Astrocyte of the hippocampus (primary cell): ENCODE results near the gene FOSL2.

Experiments used
- DNase-seq: peaks from one replicate; pipeline ENCODE4 v3.0.0; 2011; ENCODE audit warnings: low read depth, low spot score

FOSL2 gene

DNA sequence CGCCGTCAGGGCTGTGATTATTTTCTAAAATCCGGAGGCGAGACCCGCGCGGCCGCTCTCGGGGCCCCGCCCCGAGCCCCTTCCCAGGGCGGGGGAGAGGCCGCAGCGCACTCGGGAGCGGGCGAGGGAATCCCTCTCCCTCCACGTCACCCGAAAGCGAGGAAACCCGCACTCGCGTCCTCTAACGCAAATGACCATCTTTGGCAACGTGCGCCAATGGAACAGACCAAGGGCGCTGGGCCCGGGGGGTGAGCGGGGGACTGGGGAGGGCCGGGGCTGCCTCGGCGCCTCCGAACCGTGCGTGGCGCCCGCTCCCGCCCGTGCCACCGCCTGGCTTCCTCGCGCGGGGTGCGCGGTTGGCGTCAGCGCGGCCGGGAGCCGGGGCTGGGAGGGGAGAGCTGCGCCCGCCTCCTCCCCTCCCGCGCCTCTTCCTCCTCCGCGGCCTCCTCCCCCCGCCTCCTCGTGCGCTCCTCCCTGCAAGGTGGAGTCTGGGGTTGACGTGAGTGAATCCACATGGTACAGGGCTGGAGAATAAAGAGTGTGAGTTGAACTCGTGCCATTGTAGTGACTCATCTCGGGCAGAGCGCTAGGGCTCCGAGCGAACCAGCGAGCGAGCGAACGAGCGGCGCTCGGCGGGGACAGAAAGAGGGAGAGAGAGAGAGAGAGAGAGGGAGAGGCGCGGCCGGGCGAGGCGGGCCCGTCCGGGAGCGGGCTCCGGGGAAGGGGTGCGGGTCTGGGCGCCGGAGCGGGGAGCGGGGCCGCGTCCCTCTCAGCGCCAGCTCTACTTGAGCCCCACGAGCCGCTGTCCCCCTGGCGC, at the start of gene FOSL2:
Gene FOSL2 (plus strand): TSS at position 562 of the 817 bp plus-strand sequence. CDS start 863 bp downstream, outside the sequence.
- peak; percentile 100 for DNase-seq

DNA sequence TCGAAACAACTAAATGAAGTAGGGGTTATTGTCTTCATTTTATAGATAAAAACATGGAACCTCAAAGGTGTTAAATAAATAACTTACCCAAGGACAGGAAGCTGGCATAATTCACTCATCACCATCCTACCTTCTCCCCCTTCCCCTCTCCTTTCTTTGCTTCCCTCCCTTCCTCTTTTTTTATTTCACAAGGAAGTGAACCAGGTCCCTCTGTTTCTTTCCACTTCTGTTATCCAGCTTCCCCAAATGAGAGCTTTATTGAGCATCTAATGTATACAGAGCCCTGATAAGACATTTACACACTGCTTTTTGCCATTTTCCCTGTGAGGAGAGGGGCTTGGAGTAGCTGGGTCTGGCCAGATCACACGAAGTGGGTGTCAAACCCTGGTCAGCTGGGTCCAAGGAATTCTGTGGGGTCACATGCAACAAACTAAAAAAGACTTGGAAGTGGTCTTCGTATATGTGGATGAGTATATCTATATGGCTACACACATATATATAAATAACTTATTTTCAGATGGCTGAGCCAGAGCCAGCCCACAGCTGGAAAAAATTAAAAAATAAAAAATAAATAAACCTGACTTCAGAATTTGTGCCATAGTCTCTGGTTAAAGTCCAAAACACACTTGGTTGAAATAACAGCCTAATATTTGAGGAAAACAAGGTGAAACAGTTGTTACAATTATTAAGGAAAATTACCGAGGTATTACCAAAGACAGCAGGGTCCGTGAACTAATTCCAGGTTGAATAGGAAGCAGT, 49.3 kb upstream of the FOSL2 start:
- no peak for DNase-seq

DNA sequence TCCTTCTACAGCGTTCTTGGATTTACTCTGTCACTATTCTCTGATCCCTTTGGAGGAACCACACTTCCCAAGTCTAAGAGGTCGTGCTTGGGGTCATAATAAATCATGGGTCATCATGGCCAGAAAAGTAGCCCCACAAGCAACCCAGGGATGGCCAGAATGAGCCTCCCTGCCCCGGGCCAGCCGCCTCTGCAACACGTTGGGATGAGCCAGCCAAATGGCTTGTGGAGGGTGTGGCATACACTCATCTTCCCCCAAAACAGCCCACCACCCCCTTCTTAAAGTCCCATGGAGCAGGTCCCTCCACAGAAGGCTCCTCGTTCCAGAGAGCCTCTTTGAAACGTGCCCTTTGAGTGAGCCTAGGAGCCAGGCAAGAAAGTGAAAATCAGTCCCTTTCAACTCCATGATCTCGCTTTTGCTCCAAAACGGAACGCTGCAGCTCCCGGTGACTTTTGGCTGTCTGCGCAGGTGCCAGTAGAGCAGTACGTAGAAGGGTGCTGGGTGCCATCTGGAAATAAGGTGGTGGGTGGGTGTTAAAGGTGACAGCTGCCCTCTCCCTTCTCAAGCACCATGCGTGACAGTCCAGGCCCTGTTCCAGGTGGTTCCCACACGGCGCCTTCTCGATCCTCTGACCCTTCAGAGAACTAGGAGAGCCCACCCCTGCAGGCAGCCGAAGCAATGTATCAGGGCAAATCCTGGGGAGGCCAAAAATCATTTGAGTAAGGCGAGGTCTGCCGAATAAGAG, 48.5 kb upstream of the FOSL2 start:
- no peak for DNase-seq

DNA sequence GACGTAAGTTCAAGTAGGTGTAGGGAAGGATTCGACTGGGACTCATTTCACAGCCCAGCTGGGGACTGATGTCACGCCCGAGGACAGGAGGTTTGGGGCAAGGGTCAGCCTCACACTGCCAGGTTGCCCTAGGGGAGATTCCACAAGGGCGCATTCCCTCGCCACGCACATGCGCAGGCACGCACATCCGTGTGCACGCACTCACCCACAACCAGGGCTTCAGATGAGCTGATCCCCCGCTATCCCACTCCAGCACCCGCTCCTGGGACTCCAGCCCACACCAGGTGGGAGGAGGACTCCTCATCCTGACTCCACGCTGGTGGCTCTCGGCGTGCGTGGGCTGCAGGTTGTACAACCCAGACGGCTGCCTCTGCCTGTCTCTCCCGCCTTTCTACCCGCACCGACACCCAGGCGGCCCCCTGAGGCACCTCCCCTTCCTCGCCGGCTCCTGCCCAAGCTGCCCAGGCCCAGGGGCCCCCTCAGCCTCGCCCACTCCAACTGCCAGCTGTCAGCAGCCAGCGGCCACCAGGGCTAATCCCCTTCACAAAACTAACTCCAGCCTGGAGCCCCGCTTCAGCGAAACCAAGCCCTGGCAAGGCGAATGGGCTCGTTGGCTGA, 47.8 kb upstream of the FOSL2 start:
- no peak for DNase-seq

DNA sequence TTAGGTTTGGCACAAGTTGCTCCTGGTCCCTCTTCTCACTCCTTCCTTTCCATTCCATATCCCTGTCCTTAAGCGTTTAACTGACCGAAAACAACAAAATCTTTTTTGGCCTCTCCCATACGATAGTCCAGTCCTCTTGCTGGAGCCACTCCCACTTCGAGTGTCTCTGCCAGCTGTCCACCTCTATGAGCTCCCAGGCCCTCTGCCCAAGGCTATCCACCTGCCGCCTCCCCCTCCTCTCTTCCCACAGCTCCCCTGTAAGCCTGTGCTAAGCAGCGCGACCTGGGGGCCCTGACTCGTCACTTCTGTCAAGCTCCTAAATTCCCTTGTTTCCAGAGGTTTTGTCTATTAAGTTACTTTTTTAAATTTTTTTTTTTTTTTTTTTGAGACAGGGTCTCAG, 47.0 kb upstream of the FOSL2 start:
- no peak for DNase-seq

DNA sequence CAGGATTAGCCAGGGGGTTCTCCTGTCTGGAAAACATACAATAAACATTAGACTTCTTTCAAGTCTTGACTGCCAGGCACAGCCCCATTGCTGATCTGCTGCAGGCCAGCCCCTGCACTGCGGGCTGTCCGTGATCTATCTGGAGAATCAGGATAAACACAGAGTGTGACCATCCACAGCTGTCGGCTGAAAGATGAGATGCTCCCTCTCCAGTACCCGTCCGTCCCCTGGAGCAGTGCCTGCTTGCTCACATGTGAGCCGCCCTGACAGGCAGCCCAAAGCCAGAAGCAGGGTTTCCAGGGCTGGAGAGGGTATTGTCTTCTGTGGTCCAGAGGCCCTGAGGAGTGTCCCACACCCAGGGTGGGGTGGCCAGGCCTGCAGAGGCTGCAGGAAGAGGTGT, 46.1 kb upstream of the FOSL2 start:
- DNase-seq = no peak

DNA sequence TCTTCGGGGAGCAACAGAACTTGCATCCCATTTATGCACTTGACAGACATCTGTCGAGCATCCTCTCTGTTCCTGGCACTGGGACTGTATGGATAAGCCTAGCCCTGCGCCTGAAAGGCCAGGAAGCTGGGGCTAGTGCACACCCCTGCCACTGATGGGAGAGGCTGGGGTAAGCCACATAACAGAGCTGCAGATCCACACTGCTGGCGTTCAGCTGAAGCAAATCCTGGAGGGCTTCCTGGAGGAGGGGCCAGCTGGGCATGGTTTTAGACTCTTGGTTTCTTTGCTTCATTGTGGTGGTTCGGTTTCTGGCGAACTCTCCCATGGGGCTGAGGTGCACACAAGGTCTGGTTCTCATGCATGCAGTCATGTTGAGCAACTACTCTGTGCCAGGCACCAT, 45.5 kb upstream of the FOSL2 start:
- no peak for DNase-seq

DNA sequence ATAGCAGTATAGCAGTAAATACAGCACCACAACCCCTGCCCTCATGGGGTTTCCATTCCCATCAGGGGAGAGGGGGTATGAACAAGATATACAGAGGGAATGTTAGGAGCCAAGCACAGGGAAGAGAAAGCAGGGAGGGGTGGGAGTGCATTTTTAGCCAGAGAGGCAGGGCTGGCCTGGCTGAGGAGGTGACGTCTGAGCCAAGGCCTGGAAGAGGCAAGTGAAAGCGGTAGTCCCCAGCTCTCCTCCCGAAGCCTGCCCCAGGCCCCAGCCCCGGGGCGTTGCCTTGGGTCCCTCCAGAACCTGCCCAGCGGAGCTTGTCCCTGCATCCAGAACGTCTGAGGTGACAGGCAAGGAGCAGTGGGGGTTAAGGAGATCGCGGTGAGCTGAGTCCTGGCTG, 45.1 kb upstream of the FOSL2 start:
- no peak for DNase-seq

DNA sequence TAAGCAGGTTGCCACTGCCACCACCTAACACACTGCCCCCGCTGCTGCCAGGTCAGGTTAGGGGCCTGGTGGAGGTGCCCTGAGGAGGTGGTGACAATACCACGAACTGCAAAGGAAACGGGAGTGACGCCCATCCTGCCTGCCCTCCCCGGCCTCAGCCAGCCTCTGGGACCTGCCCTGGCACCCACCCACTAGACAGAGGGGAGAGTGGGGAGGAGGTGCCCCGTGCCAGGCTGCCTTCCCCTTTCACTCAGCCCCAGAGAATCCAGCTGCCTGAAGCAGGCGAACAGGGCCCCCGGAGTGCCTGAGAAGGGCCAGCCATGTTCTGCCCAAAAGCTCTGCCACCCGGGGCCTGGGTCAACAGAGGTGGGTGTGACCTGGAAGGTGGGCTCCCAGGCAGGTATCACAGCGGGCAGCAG, 44.5 kb upstream of the FOSL2 start:
- DNase-seq = no peak

DNA sequence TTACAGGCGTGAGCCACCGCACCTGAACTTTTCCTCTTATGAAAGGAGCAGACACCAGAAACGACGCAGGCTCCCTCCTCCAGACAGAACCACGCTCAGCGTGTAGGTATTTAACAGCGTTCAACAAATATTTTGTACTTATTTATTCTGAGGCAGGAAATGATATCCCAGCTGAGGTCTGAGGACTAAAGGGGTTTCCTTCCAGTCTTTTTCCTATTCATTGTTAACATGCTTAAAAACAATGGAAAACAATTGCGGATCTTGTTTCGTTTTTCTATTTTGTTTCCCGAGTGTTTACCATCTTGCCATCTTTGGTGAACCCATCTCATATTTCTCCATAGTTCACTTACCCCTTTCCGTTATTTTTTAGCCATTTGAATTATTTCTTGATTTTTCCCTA, 43.7 kb upstream of the FOSL2 start:
- DNase-seq = no peak

DNA sequence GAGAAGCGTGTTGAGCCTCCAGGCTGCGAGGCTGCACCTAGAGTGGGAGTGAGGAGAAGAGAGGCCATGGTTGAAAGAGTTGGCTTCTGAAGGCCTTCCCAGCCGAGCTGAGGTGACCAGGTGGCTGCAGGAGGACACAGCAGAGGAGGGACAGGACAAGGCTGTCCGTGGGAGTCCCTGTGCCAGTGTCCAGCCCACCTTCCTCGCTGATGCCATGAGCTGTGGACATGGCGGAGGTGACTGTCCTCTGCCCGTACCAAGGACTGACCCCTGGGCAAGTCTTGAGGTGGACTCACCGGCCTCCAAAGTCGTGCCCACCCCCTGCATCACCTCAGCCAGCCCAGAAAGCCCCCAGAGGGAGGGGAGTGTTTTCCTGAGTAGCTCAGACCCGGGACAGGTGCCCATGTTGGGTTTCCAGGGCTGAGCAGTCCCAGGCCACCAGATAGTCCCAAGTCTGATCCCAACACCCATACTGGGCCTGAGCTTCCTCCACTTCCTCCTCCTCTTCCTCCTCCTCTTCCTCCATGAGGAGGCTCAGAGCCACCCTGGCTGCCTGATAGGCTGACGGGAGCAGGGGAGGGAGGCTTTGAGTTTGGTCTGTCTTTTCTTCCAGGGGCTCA, 43.0 kb upstream of the FOSL2 start:
- DNase-seq = no peak

DNA sequence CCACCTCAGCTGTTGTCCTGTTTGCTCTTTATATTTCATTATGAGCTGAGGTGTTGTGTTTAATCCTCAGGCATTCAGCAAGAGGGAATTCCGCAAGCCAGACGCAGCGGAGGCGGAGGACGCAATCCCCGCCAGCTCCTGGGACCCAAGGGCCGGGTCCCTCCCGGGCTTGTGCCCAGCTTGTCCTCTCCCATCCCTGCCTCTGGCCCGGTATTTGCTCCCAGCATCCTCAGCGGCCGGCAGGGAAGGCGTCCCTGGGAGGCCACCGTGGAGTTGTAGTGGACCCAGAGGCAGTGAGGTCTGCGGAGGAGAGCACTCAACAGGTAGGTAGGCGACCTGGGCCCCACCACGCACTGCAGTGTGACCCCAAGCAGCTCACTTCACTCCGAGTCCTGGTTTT, 42.5 kb upstream of the FOSL2 start:
- no peak for DNase-seq

DNA sequence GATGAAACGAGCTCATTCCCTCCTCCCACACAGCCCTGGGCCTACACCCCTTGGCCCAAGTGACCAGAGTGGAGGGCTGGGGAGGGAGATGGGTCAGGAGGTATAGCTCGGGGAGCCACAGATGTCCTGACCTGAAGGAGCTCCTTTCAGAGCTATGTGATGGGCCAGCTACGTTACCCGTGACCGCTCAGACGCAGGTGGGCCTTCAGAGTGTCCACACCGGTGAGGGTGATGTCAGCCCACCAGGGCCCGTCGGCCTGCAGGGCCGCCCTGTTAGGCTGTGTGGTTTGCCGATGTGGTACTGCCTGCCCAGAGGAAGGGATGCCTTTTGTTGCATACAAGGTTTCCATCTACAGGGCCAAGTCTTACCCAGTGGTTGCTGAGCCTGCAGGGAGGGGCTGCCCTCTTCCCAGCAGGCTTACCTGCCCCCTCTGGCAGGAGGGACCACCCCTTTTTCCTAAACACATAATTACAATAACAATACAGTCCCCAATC, 41.8 kb upstream of the FOSL2 start:
- DNase-seq = no peak

DNA sequence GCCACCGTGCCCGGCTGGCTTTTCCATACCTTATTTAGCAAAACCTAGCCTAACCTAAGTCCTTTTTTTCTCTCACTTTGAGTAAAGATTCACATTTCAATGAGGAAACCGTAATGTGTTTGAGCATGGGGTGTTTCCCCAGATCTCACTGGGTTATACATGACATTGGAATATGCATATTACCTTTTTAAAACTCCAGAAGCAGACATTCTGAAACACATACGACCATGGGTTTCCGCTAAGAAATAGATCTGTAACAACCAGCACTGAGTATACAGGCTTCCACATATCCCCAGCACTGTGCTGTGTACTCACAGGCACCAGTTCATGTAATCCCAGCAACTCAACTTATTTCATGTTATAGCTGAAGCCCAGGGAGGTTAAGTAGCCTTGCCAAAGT, 41.0 kb upstream of the FOSL2 start:
- DNase-seq = no peak

DNA sequence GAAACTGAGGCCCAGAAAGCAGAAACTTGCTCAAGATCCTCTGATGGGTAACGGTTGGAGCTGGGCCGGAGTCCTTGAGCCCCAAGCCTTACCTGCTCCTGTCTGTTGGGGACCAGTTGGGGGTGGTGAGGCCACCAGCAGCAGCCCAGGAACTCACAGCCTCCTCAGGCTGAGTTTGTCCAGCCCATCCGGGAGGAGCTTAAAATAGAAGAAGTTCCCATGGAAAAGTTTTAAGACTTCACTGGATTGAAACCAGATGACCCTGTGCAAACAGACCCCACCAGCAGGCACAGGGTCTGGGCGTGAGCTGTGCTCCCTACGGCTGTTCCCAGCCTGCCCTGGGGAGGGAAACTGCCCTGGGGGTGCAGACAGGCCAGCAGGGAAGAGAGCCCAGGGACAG, 40.6 kb upstream of the FOSL2 start:
- no peak for DNase-seq

DNA sequence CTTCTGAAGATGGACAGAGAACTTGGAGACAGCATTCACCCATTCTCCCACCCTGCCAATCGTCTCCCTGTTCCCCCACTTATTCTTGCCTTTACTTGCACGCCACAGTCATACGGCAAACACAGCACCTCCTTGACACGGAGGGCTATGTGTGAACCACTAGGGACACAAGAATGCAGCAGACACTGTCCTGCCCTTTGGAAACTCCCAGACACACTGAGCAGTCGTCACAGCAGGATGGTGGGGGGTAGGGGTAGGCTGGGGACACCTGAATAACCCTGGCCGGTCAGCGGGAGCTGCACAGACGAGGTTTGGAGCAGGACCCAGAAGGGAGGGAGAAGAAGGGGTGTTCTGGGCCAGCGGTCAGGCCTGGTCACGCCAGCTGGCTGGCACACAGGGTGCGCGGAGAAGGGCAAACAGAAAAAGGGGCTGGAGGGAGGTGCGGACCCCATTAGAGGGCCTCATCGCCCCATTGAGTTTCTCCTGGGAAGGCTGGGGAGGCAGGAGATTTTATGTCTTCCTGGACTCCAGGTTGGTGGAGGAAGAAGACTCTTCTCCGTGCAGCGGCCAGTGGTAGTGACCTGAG, 40.0 kb upstream of the FOSL2 start:
- DNase-seq = no peak

DNA sequence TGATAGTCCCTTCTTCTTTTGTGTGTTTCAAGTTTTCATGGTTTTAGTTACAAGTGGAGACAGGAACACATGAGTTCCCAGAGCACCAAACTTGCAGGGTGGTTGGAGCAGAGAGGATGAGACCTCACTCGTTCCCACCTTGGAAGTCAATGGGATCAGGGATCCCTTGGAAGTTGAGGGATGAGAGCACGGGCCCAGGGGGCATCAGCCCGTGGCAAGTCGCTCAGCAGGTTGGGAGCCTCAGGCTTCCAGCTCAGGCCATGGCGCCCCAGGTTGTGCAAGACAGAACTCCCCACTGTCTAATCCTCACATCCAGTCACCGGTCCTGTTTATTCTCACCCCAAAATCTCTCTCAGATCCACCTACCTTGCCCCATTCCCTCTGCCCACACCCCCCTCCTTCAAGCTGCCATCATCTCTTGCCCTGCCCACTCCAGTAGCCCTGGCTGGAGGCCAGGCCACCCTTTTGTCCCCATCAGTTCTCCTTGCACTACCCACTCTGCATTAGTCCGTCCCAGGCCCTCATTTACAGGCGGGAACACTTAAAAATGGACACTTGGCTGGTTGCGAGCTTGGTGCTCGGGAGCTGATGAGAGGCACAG, 37.6 kb upstream of the FOSL2 start:
- no peak for DNase-seq

DNA sequence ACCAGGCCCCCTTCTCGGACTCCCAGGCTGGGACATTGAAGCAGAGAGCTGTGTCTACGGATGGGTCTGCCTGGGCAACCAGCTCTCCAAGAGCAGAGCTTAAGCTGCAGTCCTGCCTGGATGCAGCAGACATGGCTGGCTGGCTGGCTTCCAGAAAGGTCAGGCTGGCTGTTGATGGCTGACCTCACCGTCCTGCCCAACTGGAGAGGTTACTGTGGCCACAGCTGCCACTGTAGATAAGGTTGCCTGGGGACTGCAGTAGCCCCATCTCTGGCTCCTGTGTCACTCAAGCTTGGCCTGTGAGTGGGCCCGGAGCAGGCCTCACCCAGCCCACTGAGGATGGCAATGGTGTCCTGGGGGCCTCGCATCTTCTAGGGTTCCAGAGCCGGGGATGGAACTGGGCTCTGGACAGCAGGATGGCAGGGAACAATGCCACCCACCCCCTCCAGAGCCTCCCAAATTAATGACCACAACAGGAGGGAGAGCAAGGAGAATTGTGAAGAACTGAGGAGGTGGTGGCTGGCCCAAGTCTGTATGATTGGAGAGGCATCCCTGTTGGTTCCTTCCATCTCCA, 37.0 kb upstream of the FOSL2 start:
- no peak for DNase-seq

DNA sequence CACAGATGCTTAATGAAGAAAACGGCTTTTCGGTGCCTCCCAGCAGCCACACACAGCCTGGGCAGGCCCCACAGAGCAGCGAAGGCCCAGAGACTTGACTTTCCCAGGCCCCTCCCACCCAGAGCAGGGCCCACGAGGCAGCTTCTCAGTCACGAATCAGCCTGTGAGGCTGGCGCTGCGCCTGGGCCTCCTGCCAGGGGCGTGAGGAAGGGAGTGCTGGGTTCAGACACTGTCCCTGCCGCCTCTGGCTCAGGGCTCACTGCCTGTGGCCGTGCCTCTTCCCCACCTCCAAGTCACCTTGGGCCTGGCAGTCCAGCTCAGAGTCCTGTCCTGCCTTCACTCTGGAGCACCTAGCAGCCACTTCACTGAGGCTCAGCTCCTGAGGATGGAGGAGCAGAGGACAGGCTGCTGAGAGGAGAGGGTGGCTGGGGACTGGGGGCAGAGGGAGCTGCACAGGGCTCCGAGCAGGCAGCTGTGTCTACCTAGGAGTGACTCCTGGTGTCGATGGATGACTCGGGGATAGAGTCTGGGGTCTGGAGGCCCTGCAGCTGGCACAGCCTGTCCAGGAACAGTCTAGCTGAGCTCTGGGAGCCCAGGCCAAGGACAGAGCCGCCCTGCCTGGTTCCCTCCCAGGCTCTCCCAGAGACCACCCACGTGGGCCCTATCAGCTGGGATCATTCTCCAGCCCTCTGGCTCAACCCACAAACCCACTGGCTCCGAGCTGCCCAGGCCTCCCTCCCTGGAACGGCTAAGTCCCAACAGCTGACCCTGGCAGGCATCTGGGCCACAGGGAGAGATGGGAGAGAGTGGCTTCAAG, 36.4 kb upstream of the FOSL2 start:
- DNase-seq = peak; percentile 93
